ENCODE measurements around the gene LCE1A.

The LCE1A gene

GRCh38 chr1:152801333-152801732 is 25.9 kb upstream of the LCE1A start:
- DNase-seq, result no peak
- Mint-ChIP-seq H3K27me3 (ENCODE audit: low read depth, poor library complexity) (no peaks in the 10 kb centered on the region), H3K4me3 (no peak overlapping the region), H3K36me3 (ENCODE audit: low read depth) (no peaks in the 10 kb centered on the region), H3K9me3 (peaks cover 84% of the 10 kb centered on the region), H3K27ac (no peak overlapping the region), H3K4me1 (no peaks in the 10 kb centered on the region)
- no peak for TF ChIP-seq CTCF (IDR thresholded peaks at IDR 0.05)

DNA sequence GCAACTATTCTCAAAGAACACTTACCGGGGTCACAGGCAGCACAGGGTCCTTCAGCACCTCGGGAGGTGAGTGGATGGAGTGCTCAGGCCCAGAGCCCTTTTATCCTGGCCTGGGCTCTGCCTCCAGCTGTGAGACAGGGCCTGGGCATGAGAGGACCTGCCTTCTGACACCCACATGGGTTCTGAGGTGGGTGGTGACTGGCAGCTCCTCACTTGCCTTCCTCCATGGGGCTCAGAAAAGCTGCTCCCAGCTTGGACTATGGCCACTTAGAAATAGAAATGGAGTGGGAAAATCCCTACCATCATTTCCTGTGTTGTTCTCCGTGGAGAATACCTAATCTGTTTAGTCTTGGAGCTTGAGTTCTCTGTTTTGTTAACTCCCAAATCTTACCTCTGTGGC is 20.7 kb upstream of the LCE1A start, which contains the start of gene LCE1C:
LCE1C (minus strand) TSS at position 76 of the 400 bp plus-strand sequence. CDS start 1,173 bp downstream, outside the sequence.
- DNase-seq, result no peak
- H3K27me3 Mint-ChIP-seq (ENCODE audit: low read depth, poor library complexity), result no peaks in the 10 kb centered on the region
- no peaks in the 10 kb centered on the region for H3K4me1 Mint-ChIP-seq
- no peak for TF ChIP-seq CTCF (IDR thresholded peaks at IDR 0.05)
- H3K36me3 Mint-ChIP-seq (ENCODE audit: low read depth), result no peaks in the 10 kb centered on the region
- H3K9me3 Mint-ChIP-seq, result peaks cover 71% of the 10 kb centered on the region
- no peak within 1 kb of the TSS for H3K27ac Mint-ChIP-seq
- no peak within 1 kb of the TSS for H3K4me3 Mint-ChIP-seq

GRCh38 chr1:152811050-152811449 is 16.2 kb upstream of the LCE1A start:
- Mint-ChIP-seq H3K9me3 (peaks cover 58% of the 10 kb centered on the region), H3K27ac (no peak overlapping the region), H3K27me3 (ENCODE audit: low read depth, poor library complexity) (no peaks in the 10 kb centered on the region), H3K36me3 (ENCODE audit: low read depth) (no peaks in the 10 kb centered on the region), H3K4me1 (no peaks in the 10 kb centered on the region), H3K4me3 (no peak overlapping the region)
- no peak for TF ChIP-seq CTCF (IDR thresholded peaks at IDR 0.05)
- DNase-seq, result no peak

DNA sequence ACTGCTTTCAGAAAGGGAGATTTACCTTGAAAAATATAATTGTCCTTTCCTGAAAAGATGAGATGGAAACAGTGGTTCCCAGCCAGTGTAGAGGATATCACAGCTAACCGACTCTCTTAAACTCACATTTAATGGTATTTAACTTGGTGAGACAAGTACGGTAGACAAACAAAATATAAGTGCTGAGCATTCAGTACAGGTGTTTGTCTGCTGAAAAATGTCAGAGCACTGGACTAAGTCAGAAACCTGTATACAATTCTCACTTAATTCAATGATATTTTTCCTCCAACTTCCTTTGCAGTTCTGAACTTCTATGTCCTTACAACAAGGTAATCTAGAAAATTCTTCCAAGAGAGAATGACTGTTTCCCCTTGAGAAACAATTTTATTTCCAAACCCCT is 15.6 kb upstream of the LCE1A start, which contains the start of gene LCE1B:
LCE1B (plus strand) TSS at position 301 of the 400 bp plus-strand sequence. CDS start 476 bp downstream, outside the sequence.
- Mint-ChIP-seq H3K4me1 (no peaks in the 10 kb centered on the region), H3K27me3 (ENCODE audit: low read depth, poor library complexity) (no peaks in the 10 kb centered on the region), H3K36me3 (ENCODE audit: low read depth) (no peaks in the 10 kb centered on the region), H3K27ac (no peak within 1 kb of the TSS), H3K9me3 (peaks cover 58% of the 10 kb centered on the region), H3K4me3 (no peak within 1 kb of the TSS)
- TF ChIP-seq CTCF (IDR thresholded peaks at IDR 0.05), result no peak
- DNase-seq, result no peak

- no peaks in the 10 kb centered on the region for H3K36me3 Mint-ChIP-seq (ENCODE audit: low read depth)
- no peaks in the 10 kb centered on the region for H3K27me3 Mint-ChIP-seq (ENCODE audit: low read depth, poor library complexity)
- TF ChIP-seq CTCF (IDR thresholded peaks at IDR 0.05), result no peak
- H3K4me3 Mint-ChIP-seq, result no peak overlapping the region
- no peak for DNase-seq
- H3K4me1 Mint-ChIP-seq, result no peaks in the 10 kb centered on the region
- H3K27ac Mint-ChIP-seq, result no peak overlapping the region
- peaks cover 72% of the 10 kb centered on the region for H3K9me3 Mint-ChIP-seq
Measured at GRCh38 chr1:152817309-152817708, 10.0 kb upstream of the LCE1A start.

DNA sequence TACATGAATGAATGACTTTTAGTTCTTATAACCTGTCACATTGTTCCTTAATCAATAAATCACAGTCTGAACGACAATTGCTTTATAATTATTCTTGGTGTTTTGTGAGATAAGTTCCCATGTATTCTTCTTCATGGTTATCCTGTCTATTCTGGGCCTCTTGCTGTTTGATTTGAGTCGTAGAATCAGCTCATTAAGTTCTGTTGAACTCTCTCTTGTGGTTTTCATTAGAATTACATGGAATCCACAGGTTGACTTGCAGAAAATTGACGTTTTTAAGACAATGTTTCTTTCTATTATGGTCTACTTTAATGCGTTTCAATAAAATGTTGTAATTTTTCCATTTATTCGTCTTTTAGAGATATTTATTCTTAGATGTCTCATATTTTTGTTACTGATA is 4.0 kb upstream of the LCE1A start:
- DNase-seq, result no peak
- peaks cover 68% of the 10 kb centered on the region for H3K9me3 Mint-ChIP-seq
- no peaks in the 10 kb centered on the region for H3K27me3 Mint-ChIP-seq (ENCODE audit: low read depth, poor library complexity)
- H3K4me3 Mint-ChIP-seq, result no peak overlapping the region
- H3K36me3 Mint-ChIP-seq (ENCODE audit: low read depth), result no peaks in the 10 kb centered on the region
- TF ChIP-seq CTCF (IDR thresholded peaks at IDR 0.05), result no peak
- no peak overlapping the region for H3K27ac Mint-ChIP-seq
- H3K4me1 Mint-ChIP-seq, result no peaks in the 10 kb centered on the region
